Tibial artery (tissue), 4 donors: ENCODE results near the gene SYNGR4.

Experiments
- DNase-seq, 2 donors: peaks; one replicate each; pipeline ENCODE4 v3.0.0-alpha.2; 2019
- H3K27ac ChIP-seq, 2 donors: fragments of 200-600 bp; sonication (generic) in 1 of 2; 1 replicate in 1 of 2; 2 replicates in 1 of 2; pipeline ENCODE4 v1.5.1; 2018 to 2019; ENCODE audit warnings: mild to moderate bottlenecking in 1 of 2
- H3K27me3 ChIP-seq, 2 donors: fragments of 200-600 bp; sonication (generic) in 1 of 2; one replicate each; pipeline versions ENCODE4 v1.5.1 to v1.6.0; 2016 to 2019
- H3K36me3 ChIP-seq, 3 donors: fragments of 200-600 bp; sonication (generic) in 2 of 3; one replicate each; pipeline ENCODE4 v1.5.1; 2016 to 2019; ENCODE audit warnings: mild to moderate bottlenecking in 2 of 3
- H3K4me1 ChIP-seq, 4 donors: fragments of 200-600 bp; sonication (generic) in 2 of 4; 1 replicate in 3 of 4; 2 replicates in 1 of 4; pipeline ENCODE4 v1.5.1; 2016 to 2019
- H3K4me3 ChIP-seq, 2 donors: fragments of 200-600 bp; sonication (generic) in 1 of 2; 1 replicate in 1 of 2; 2 replicates in 1 of 2; pipeline ENCODE4 v1.5.1; 2018 to 2019; ENCODE audit warnings: mild to moderate bottlenecking in 2 of 2
- H3K9me3 ChIP-seq, 3 donors: fragments of 200-600 bp; sonication (generic) in 1 of 3; one replicate each; pipeline ENCODE4 v1.5.1; 2016 to 2019
- CTCF ChIP-seq, 2 experiments: fragments of 200-600 bp in 1 of 2; fragments of 450-650 bp in 1 of 2; IDR thresholded peaks; one replicate each; pipeline ENCODE4 v1.5.1; 2017 to 2019; ENCODE audit warnings: antibody characterized with exemption in 2 of 2, mild to moderate bottlenecking in 1 of 2, moderate library complexity in 1 of 2
- intact Hi-C: fragments of 100-400 bp; cut with DNase I; formaldehyde crosslinking; loops from one replicate; pipeline ENCODE4 v1.15.0; 2023; ENCODE audit warnings: low total_unique reads

Gene SYNGR4

DNA sequence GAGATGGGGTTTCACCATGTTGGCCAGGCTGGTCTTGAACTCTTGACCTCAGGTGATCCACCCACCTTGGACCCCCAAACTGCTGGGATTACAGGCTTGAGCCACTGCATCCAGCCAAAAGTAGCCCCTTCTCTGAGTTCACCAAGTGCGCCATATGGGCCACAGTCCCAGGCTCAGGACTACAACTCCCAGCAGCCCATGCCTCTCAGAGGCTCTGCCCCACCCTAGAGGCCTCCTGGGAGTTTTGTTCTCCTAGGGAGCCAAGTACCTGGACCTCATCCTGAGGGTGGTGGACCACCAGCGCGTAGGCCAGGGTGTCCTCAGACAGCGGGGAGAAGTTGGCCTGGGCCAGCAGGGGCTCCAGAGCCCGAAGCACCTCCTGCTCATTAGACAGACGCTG, 19.3 kb upstream of the SYNGR4 start:
- Histone ChIP-seq H3K36me3 (peaks cover 0 to 14% (median 8%) of the 10 kb centered on the region in 3 donors), H3K4me3 (no peak overlapping the region), H3K9me3 (no peaks in the 10 kb centered on the region), H3K27ac (no peak overlapping the region), H3K27me3 (no peaks in the 10 kb centered on the region), H3K4me1 (no peaks in the 10 kb centered on the region)
- no peak for DNase-seq
- TF ChIP-seq CTCF (IDR thresholded peaks at IDR 0.05): no peak
- intact Hi-C loops: no loop called here

DNA sequence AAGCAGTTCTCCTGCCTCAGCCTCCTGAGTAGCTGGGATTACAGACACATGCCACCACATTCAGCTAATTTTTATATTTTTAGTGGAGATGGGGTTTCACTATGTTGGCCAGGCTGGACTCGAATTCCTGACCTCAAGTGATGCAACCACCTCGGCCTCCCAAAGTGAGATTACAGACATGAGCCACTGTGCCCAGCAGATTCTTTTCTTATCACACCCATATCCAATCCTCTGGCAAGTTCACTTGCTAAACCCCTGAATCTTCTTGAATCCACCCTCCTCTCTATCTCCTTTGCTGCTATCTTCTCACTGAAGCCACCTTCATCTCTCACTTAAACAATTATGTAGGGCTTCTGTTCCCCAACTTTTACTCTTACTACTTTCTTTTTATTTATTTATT, 18.0 kb upstream of the SYNGR4 start:
- intact Hi-C loops: no loop called here
- Histone ChIP-seq H3K4me3 (no peak overlapping the region), H3K9me3 (no peaks in the 10 kb centered on the region), H3K36me3 (peaks cover 0 to 14% (median 8%) of the 10 kb centered on the region in 3 donors), H3K27ac (no peak overlapping the region), H3K4me1 (no peaks in the 10 kb centered on the region), H3K27me3 (no peaks in the 10 kb centered on the region)
- TF ChIP-seq CTCF (IDR thresholded peaks at IDR 0.05): no peak
- no peak for DNase-seq

- no peaks in the 10 kb centered on the region for H3K4me1 ChIP-seq
- no peak for DNase-seq
- intact Hi-C loops: no loop called here
These were observed 16.1 kb upstream of the SYNGR4 start for GRCh38 chr19:48348045-48348444.

GRCh38 chr19:48348737-48349136, 15.4 kb upstream of the SYNGR4 start:
- Histone ChIP-seq H3K36me3 (no peaks in the 10 kb centered on the region), H3K27me3 (no peaks in the 10 kb centered on the region), H3K4me1 (no peaks in the 10 kb centered on the region), H3K4me3 (no peak overlapping the region), H3K27ac (no peak overlapping the region), H3K9me3 (no peaks in the 10 kb centered on the region)
- intact Hi-C loops: no loop called here
- DNase-seq: no peak
- TF ChIP-seq CTCF (IDR thresholded peaks at IDR 0.05): no peak

More at GRCh38 chr19:48348045-48348444, 16.1 kb upstream of the SYNGR4 start:
- Histone ChIP-seq H3K27ac (no peak overlapping the region), H3K4me3 (no peak overlapping the region), H3K9me3 (no peaks in the 10 kb centered on the region), H3K27me3 (no peaks in the 10 kb centered on the region), H3K36me3 (peaks cover 0 to 4% (median 0%) of the 10 kb centered on the region in 3 donors)
- TF ChIP-seq CTCF (IDR thresholded peaks at IDR 0.05): no peak

GRCh38 chr19:48350856-48351255, 13.3 kb upstream of the SYNGR4 start:
- Histone ChIP-seq H3K9me3 (no peaks in the 10 kb centered on the region), H3K36me3 (no peaks in the 10 kb centered on the region), H3K4me3 (no peak overlapping the region), H3K27ac (no peak overlapping the region), H3K4me1 (no peaks in the 10 kb centered on the region), H3K27me3 (no peaks in the 10 kb centered on the region)
- no peak for DNase-seq
- intact Hi-C loops: no loop called here
- no peak for TF ChIP-seq CTCF (IDR thresholded peaks at IDR 0.05)

DNA sequence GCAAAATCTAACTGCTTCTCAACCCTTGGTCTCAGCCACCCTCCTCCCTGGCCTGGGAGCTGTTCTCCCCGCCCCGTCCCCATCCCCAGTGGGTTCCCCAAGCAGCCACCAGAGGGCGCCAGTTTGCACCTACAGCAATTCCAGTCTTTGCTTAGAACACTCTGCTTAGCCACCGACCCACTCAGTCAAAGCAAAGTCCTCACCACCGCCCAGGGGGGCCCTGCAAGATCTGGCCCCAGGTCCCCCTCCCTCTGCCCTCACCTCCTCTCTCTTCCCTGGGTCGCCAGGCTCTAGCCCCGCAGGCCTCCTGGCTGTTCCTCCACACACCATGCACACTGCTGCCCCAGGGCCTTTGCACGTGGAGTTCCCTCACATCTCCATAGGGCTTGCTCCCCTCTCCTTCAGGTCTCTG, 12.8 kb upstream of the SYNGR4 start:
- intact Hi-C loops: no loop called here
- no peaks in the 10 kb centered on the region for H3K27me3 ChIP-seq
- DNase-seq: peak in 1 of 2 donors; percentile 59
- no peak overlapping the region for H3K27ac ChIP-seq
- no peaks in the 10 kb centered on the region for H3K36me3 ChIP-seq
- no peak overlapping the region for H3K4me3 ChIP-seq
- no peaks in the 10 kb centered on the region for H3K9me3 ChIP-seq
- peak; percentile 54 to 63 for TF ChIP-seq CTCF (IDR thresholded peaks at IDR 0.05)
- no peaks in the 10 kb centered on the region for H3K4me1 ChIP-seq
